WERI-Rb-1 (cell line): ENCODE data around the gene SNX22.

ENCODE experiments used
- DNase-seq: peaks from one replicate; pipeline ENCODE4 v3.0.0-alpha.2; 2020
- H3K27ac ChIP-seq: fragments of 250-450 bp; sonication (Bioruptor Pico); 2 replicates; pipeline ENCODE4 v1.5.1; 2020; ENCODE audit warnings: mild to moderate bottlenecking, moderate library complexity
- H3K27me3 ChIP-seq: fragments of 250-450 bp; sonication (Bioruptor Pico); 2 replicates; pipeline ENCODE4 v1.5.1; 2021; ENCODE audit warnings: mild to moderate bottlenecking, low read depth, moderate library complexity; ENCODE audit not compliant: insufficient read depth, severe bottlenecking
- H3K36me3 ChIP-seq: fragments of 250-450 bp; sonication (Bioruptor Pico); 2 replicates; pipeline ENCODE4 v1.5.1; 2020; ENCODE audit warnings: mild to moderate bottlenecking, moderate library complexity
- H3K4me3 ChIP-seq: 2 replicates; pipeline ENCODE4 v1.5.1; 2011; ENCODE audit warnings: low read depth, mild to moderate bottlenecking, control low read depth, low read length
- H3K9me3 ChIP-seq: fragments of 250-450 bp; sonication (Bioruptor Pico); 2 replicates; pipeline ENCODE4 v1.5.1; 2021; ENCODE audit warnings: mild to moderate bottlenecking, moderate library complexity; ENCODE audit not compliant: severe bottlenecking
- CTCF ChIP-seq: IDR thresholded peaks from 2 replicates; pipeline ENCODE4 v1.5.1; 2011; ENCODE audit warnings: low read depth, mild to moderate bottlenecking, control low read depth, inconsistent platforms, low read length

SNX22 gene

GRCh38 chr15:64156652-64157331 is 5.3 kb downstream of the SNX22 start:
- Histone ChIP-seq H3K27ac (no peak overlapping the region), H3K4me3 (no peak overlapping the region), H3K27me3 (peaks cover 2% of the 10 kb centered on the region), H3K36me3 (peaks cover 78% of the 10 kb centered on the region), H3K9me3 (no peaks in the 10 kb centered on the region)
- no peak for TF ChIP-seq CTCF
- DNase-seq: no peak

- Histone ChIP-seq H3K36me3 (peaks cover 80% of the 10 kb centered on the region), H3K4me3 (no peak overlapping the region), H3K27ac (no peak overlapping the region), H3K9me3 (no peaks in the 10 kb centered on the region), H3K27me3 (no peaks in the 10 kb centered on the region)
- TF ChIP-seq CTCF: no peak
- DNase-seq: no peak
Observed at GRCh38 chr15:64157599-64158125, 6.1 kb downstream of the SNX22 start.

GRCh38 chr15:64158363-64159134 is 7.0 kb downstream of the SNX22 start:
- H3K36me3 ChIP-seq: peaks cover 80% of the 10 kb centered on the region
- no peaks in the 10 kb centered on the region for H3K9me3 ChIP-seq
- no peaks in the 10 kb centered on the region for H3K27me3 ChIP-seq
- no peak overlapping the region for H3K4me3 ChIP-seq
- no peak for DNase-seq
- TF ChIP-seq CTCF: no peak
- no peak overlapping the region for H3K27ac ChIP-seq

GRCh38 chr15:64161688-64162477 is 10.4 kb downstream of the SNX22 start:
- Histone ChIP-seq H3K27ac (peak overlapping the region; percentile 81), H3K9me3 (no peaks in the 10 kb centered on the region), H3K4me3 (peak overlapping the region; percentile 78), H3K27me3 (no peaks in the 10 kb centered on the region), H3K36me3 (peaks cover 51% of the 10 kb centered on the region)
- no peak for TF ChIP-seq CTCF
- no peak for DNase-seq

GRCh38 chr15:64162478-64162868 is 10.9 kb downstream of the SNX22 start:
- H3K27ac ChIP-seq: peak overlapping the region; percentile 81
- no peak for TF ChIP-seq CTCF
- H3K27me3 ChIP-seq: no peaks in the 10 kb centered on the region
- no peak for DNase-seq
- peaks cover 45% of the 10 kb centered on the region for H3K36me3 ChIP-seq
- no peaks in the 10 kb centered on the region for H3K9me3 ChIP-seq
- peak overlapping the region; percentile 78 for H3K4me3 ChIP-seq
